ENCODE results near the gene NTRK2.

Gene NTRK2

GRCh38 chr9:84677080-84677479 is 7.6 kb downstream of the NTRK2 start (continued):
- TF ChIP-seq OVOL3 (tag by site-specific recombination; IDR thresholded peaks at IDR 0.05) (no peak), ZNF404 (tag by site-specific recombination; IDR thresholded peaks at IDR 0.05) (no peak), ZNF785 (tag by site-specific recombination; IDR thresholded peaks at IDR 0.05) (no peak), ZNF223 (tag by site-specific recombination; IDR thresholded peaks at IDR 0.05) (no peak), KLF1 (tag by site-specific recombination; IDR thresholded peaks at IDR 0.05) (no peak), SETDB1 (IDR thresholded peaks at IDR 0.05; ENCODE audit: insufficient read length, low read length) (no peak)

- H3K4me1 ChIP-seq (ENCODE audit: control insufficient read depth, insufficient read depth, low read length): no peaks in the 10 kb centered on the region
- POLR2A ChIA-PET: no interaction called here
- no peaks in the 10 kb centered on the region for H3K36me3 ChIP-seq (ENCODE audit: control insufficient read depth in 2 of 2, insufficient read depth in 1 of 2, low read length in 2 of 2)
- no peaks in the 10 kb centered on the region for H3K9me3 ChIP-seq (ENCODE audit: control insufficient read depth, insufficient read depth, low read depth, low read length)
- CTCF ChIA-PET: interaction anchor here (1.3 kb wide), 1 partner anchor 18 kb away, joined by 4 read pairs; no protein-coding TSS in a partner anchor
- no peak overlapping the region for H3K27ac ChIP-seq (ENCODE audit: extremely low read depth, low read depth, low read length)
- H3K4me3 ChIP-seq (ENCODE audit: low read depth, low read length): no peak overlapping the region
- TF ChIP-seq ZNF654 (tag by site-specific recombination; IDR thresholded peaks at IDR 0.05; ENCODE audit: low read depth) (no peak), ZNF132 (tag by site-specific recombination; IDR thresholded peaks at IDR 0.05; ENCODE audit: borderline replicate concordance) (no peak), OVOL3 (tag by site-specific recombination; IDR thresholded peaks at IDR 0.05) (no peak), ZNF558 (tag by site-specific recombination; IDR thresholded peaks at IDR 0.05) (no peak), ZNF626 (tag by site-specific recombination; IDR thresholded peaks at IDR 0.05) (no peak), GLIS1 (tag by site-specific recombination; IDR thresholded peaks at IDR 0.05) (no peak), ZNF266 (tag by site-specific recombination; IDR thresholded peaks at IDR 0.05; ENCODE audit: low read depth) (no peak), ZNF423 (tag by site-specific recombination; IDR thresholded peaks at IDR 0.05) (no peak), ZNF48 (tag by site-specific recombination; IDR thresholded peaks at IDR 0.05) (no peak), INSM2 (tag by site-specific recombination; IDR thresholded peaks at IDR 0.05) (no peak), ZNF157 (tag by site-specific recombination; IDR thresholded peaks at IDR 0.05) (no peak), ZBTB17 (tag by site-specific recombination; IDR thresholded peaks at IDR 0.05) (no peak), TRIM28 (IDR thresholded peaks at IDR 0.05; ENCODE audit: borderline replicate concordance, low read length) (no peak), ZEB2 (tag by site-specific recombination; IDR thresholded peaks at IDR 0.05) (no peak)
These were observed 10.0 kb downstream of the NTRK2 start for GRCh38 chr9:84679571-84679970.

GRCh38 chr9:84681516-84682285 is 12.2 kb downstream of the NTRK2 start:
- Histone ChIP-seq H3K4me1 (ENCODE audit: control insufficient read depth, insufficient read depth, low read length) (no peaks in the 10 kb centered on the region), H3K27ac (ENCODE audit: extremely low read depth, low read depth, low read length) (no peak overlapping the region), H3K4me3 (ENCODE audit: low read depth, low read length) (no peak overlapping the region), H3K9me3 (ENCODE audit: control insufficient read depth, insufficient read depth, low read depth, low read length) (no peaks in the 10 kb centered on the region), H3K36me3 (ENCODE audit: control insufficient read depth in 2 of 2, insufficient read depth in 1 of 2, low read length in 2 of 2) (no peaks in the 10 kb centered on the region)
- ChIA-PET CTCF (interaction anchor here (1.0 to 1.7 kb wide), 2 partner anchors 13 to 15 kb away, joined by 3 to 8 read pairs; partner anchors contain the start of gene NTRK2), POLR2A (no interaction called here)
- no peak for TF ChIP-seq ZNF768 (tag by site-specific recombination; IDR thresholded peaks at IDR 0.05)
- no peak for TF ChIP-seq ZNF610 (tag by site-specific recombination; IDR thresholded peaks at IDR 0.05; ENCODE audit: borderline replicate concordance)
- TF ChIP-seq CTCF (tag by site-specific recombination; IDR thresholded peaks at IDR 0.05): no peak
- TF ChIP-seq ZSCAN30 (tag by site-specific recombination; IDR thresholded peaks at IDR 0.05): no peak
- TF ChIP-seq ZNF654 (tag by site-specific recombination; IDR thresholded peaks at IDR 0.05; ENCODE audit: low read depth): no peak
- TF ChIP-seq GLI2 (tag by site-specific recombination; IDR thresholded peaks at IDR 0.05; ENCODE audit: borderline replicate concordance, low read depth): no peak
- no peak for TF ChIP-seq SETDB1 (IDR thresholded peaks at IDR 0.05; ENCODE audit: insufficient read length, low read length)
- no peak for TF ChIP-seq GLIS1 (tag by site-specific recombination; IDR thresholded peaks at IDR 0.05)
- TF ChIP-seq ZNF776 (tag by site-specific recombination; IDR thresholded peaks at IDR 0.05; ENCODE audit: borderline replicate concordance): no peak
- no peak for TF ChIP-seq AEBP2 (tag by site-specific recombination; IDR thresholded peaks at IDR 0.05; ENCODE audit: borderline replicate concordance)
- TF ChIP-seq ZNF223 (tag by site-specific recombination; IDR thresholded peaks at IDR 0.05): no peak
- no peak for TF ChIP-seq ZNF423 (tag by site-specific recombination; IDR thresholded peaks at IDR 0.05)
- no peak for TF ChIP-seq ZNF302 (tag by site-specific recombination; IDR thresholded peaks at IDR 0.05; ENCODE audit: low read depth)

All from HEK293 (cell line).